ENCODE measurements around the gene BLID. TPM values are rescaled to one million over a fixed set of nuclear protein-coding genes. Genes with fewer than 3 reads are reported as not detected.

BLID gene
- total RNA-seq, 3 donors from 2014 or later, result 2.0 to 2.8 (median 2.4) TPM

- H3K27me3 ChIP-seq, result no peaks in the 10 kb centered on the region
- TF ChIP-seq, protein P1, sequence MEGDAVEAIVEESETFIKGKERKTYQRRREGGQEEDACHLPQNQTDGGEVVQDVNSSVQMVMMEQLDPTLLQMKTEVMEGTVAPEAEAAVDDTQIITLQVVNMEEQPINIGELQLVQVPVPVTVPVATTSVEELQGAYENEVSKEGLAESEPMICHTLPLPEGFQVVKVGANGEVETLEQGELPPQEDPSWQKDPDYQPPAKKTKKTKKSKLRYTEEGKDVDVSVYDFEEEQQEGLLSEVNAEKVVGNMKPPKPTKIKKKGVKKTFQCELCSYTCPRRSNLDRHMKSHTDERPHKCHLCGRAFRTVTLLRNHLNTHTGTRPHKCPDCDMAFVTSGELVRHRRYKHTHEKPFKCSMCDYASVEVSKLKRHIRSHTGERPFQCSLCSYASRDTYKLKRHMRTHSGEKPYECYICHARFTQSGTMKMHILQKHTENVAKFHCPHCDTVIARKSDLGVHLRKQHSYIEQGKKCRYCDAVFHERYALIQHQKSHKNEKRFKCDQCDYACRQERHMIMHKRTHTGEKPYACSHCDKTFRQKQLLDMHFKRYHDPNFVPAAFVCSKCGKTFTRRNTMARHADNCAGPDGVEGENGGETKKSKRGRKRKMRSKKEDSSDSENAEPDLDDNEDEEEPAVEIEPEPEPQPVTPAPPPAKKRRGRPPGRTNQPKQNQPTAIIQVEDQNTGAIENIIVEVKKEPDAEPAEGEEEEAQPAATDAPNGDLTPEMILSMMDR (IDR thresholded peaks at IDR 0.05), result no peak
- no peak for TF ChIP-seq POLR2A (IDR thresholded peaks at IDR 0.05)
- no peak for TF ChIP-seq POLR2AphosphoS5 (IDR thresholded peaks at IDR 0.05)
- DNase-seq (ENCODE audit: low spot score in 2 of 2), result no peak
- intact Hi-C loops (cut with DNase I; ENCODE audit: low total_unique reads), result no loop called here
- no peak overlapping the region for H3K4me3 ChIP-seq
- H3K27ac ChIP-seq, result no peak overlapping the region
- no peaks in the 10 kb centered on the region for H3K36me3 ChIP-seq
- no peaks in the 10 kb centered on the region for H3K9me3 ChIP-seq
- no peaks in the 10 kb centered on the region for H3K4me1 ChIP-seq
These were observed 6.2 kb upstream of the BLID start for GRCh38 chr11:122122179-122122578.

GRCh38 chr11:122120096-122120495 is 4.1 kb upstream of the BLID start:
- TF ChIP-seq POLR2AphosphoS5 (IDR thresholded peaks at IDR 0.05) (no peak), POLR2A (IDR thresholded peaks at IDR 0.05) (no peak)
- TF ChIP-seq, protein P1 (IDR thresholded peaks at IDR 0.05), result no peak
- intact Hi-C loops (cut with DNase I; ENCODE audit: low total_unique reads), result no loop called here
- Histone ChIP-seq H3K4me3 (no peak overlapping the region), H3K36me3 (no peaks in the 10 kb centered on the region), H3K27ac (no peak overlapping the region), H3K4me1 (peaks cover 0 to under 1% of the 10 kb centered on the region in 2 donors), H3K27me3 (no peaks in the 10 kb centered on the region), H3K9me3 (no peaks in the 10 kb centered on the region)
- DNase-seq (ENCODE audit: low spot score in 2 of 2), result no peak

DNA sequence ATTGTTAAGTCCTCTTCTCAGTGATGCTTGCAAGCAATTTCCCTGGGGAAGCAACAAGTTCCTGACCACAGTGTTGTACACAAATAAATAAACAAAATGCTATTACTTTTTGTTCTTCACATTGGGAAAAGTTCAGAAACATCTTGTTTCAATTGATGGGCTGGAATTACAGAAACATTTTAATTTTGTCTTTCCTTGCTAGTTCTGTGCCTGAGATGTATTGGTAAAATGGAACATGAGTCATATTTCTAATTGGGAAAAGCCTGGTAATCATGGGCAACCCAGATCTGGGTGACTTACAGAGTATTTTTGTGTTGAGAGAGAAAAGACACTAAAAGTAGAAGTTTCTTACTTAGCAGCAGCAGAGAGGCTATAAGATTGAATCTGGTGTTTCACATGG is 576 bp upstream of the BLID start:
- peak overlapping the region; percentile 68 to 74 for H3K27ac ChIP-seq
- no peak overlapping the region for H3K4me3 ChIP-seq
- DNase-seq (ENCODE audit: low spot score in 2 of 2), result no peak
- intact Hi-C loops (cut with DNase I; ENCODE audit: low total_unique reads), result no loop called here
- H3K27me3 ChIP-seq, result no peaks in the 10 kb centered on the region
- peaks cover 0 to 3% of the 10 kb centered on the region in 2 donors for H3K4me1 ChIP-seq
- H3K36me3 ChIP-seq, result no peaks in the 10 kb centered on the region
- H3K9me3 ChIP-seq, result no peaks in the 10 kb centered on the region
- no peak for TF ChIP-seq POLR2A (IDR thresholded peaks at IDR 0.05)
- no peak for TF ChIP-seq POLR2AphosphoS5 (IDR thresholded peaks at IDR 0.05)
- TF ChIP-seq, protein P1 (IDR thresholded peaks at IDR 0.05), result no peak

- peak overlapping the region; percentile 39 to 74 for H3K27ac ChIP-seq
- no peak overlapping the region for H3K4me3 ChIP-seq
- H3K36me3 ChIP-seq, result no peaks in the 10 kb centered on the region
- no peaks in the 10 kb centered on the region for H3K27me3 ChIP-seq
- H3K9me3 ChIP-seq, result no peaks in the 10 kb centered on the region
- no peak for DNase-seq (ENCODE audit: low spot score in 2 of 2)
- peaks cover 0 to 3% of the 10 kb centered on the region in 2 donors for H3K4me1 ChIP-seq
- TF ChIP-seq POLR2A (IDR thresholded peaks at IDR 0.05), result no peak
- TF ChIP-seq, protein P1 (IDR thresholded peaks at IDR 0.05), result no peak
- no peak for TF ChIP-seq POLR2AphosphoS5 (IDR thresholded peaks at IDR 0.05)
- intact Hi-C loops (cut with DNase I; ENCODE audit: low total_unique reads), result no loop called here
These were observed 1.0 kb downstream of the BLID start for GRCh38 chr11:122114976-122115375.

- TF ChIP-seq POLR2A (IDR thresholded peaks at IDR 0.05) (no peak), POLR2AphosphoS5 (IDR thresholded peaks at IDR 0.05) (no peak)
- TF ChIP-seq, protein P1 (IDR thresholded peaks at IDR 0.05), result no peak
These were observed 1.9 kb downstream of the BLID start for GRCh38 chr11:122113836-122114825.

More at GRCh38 chr11:122113836-122114825, 1.9 kb downstream of the BLID start:
- Histone ChIP-seq H3K4me1 (peaks cover 0 to 3% of the 10 kb centered on the region in 2 donors), H3K27ac (peak overlapping the region; percentile 39 to 74), H3K27me3 (no peaks in the 10 kb centered on the region), H3K9me3 (no peaks in the 10 kb centered on the region), H3K4me3 (peak overlapping the region in 2 of 3 donors; percentile 12 to 48), H3K36me3 (no peaks in the 10 kb centered on the region)
- intact Hi-C loops (cut with DNase I; ENCODE audit: low total_unique reads), result no loop called here
- no peak for DNase-seq (ENCODE audit: low spot score in 2 of 2)
